Transverse colon (tissue), 4 donors: ENCODE measurements around the gene C15orf62. TPM values are rescaled to one million over a fixed set of nuclear protein-coding genes. Genes with fewer than 3 reads are reported as not detected.
A peak's percentile ranks its signal among the peaks of the same experiment; 100 is the strongest.

Experiments
- DNase-seq: peaks from one replicate; pipeline ENCODE4 v3.0.0-alpha.2; 2019
- H3K27ac ChIP-seq, 4 donors: fragments of 200-600 bp; sonication (generic); 2 replicates each; pipeline ENCODE4 v1.5.1; 2016 to 2018; ENCODE audit warnings: inconsistent platforms in 4 of 4
- H3K27me3 ChIP-seq: fragments of 200-600 bp; sonication (generic); 2 replicates; pipeline ENCODE4 v1.5.1; 2017; ENCODE audit warnings: inconsistent platforms
- H3K36me3 ChIP-seq, 4 donors: fragments of 200-600 bp; sonication (generic); 2 replicates each; pipeline ENCODE4 v1.5.1; 2017 to 2019; ENCODE audit warnings: inconsistent platforms in 4 of 4
- H3K4me1 ChIP-seq, 4 donors: fragments of 200-600 bp; sonication (generic); 2 replicates each; pipeline ENCODE4 v1.5.1; 2017 to 2020; ENCODE audit warnings: inconsistent platforms in 4 of 4
- H3K4me3 ChIP-seq, 4 donors: fragments of 200-600 bp; sonication (generic); 1 replicate in 1 of 4; 2 replicates in 3 of 4; pipeline versions ENCODE4 v1.5.1 to v1.6.1; 2017 to 2019; ENCODE audit warnings: inconsistent platforms in 4 of 4
- H3K9me3 ChIP-seq, 2 donors: fragments of 200-600 bp; sonication (generic); 2 replicates each; pipeline ENCODE4 v1.5.1; 2017 to 2019; ENCODE audit warnings: inconsistent platforms in 2 of 2
- EP300 ChIP-seq: sonication (generic); formaldehyde crosslinking; IDR thresholded peaks from one replicate; pipeline ENCODE4 v1.6.1; 2017; ENCODE audit warnings: antibody characterized with exemption, low read depth
- POLR2A ChIP-seq: fragments of 450-650 bp; IDR thresholded peaks from one replicate; pipeline ENCODE4 v1.6.1; 2016; ENCODE audit warnings: antibody characterized with exemption, mild to moderate bottlenecking, moderate library complexity
- POLR2AphosphoS5 ChIP-seq, 3 donors: sonication (generic); formaldehyde crosslinking; IDR thresholded peaks; one replicate each; pipeline ENCODE4 v1.6.1; 2016; ENCODE audit warnings: antibody characterized with exemption in 3 of 3
- WGBS, 2 donors: methylation state at CpG; one replicate each; pipeline ENCODE4 v1.1.5; 2018; ENCODE audit warnings: low coverage in 1 of 2; 5-methylcytosine and 5-hydroxymethylcytosine counted together
- in situ Hi-C, 4 donors: fragments of 200-750 bp; cut with MboI; loops; one replicate each; pipeline versions ENCODE4 v1.15.0 to v1.15.1; 2017; ENCODE audit warnings: low sequenced_read_pairs in 3 of 4, low pct_ligation_motif_present in 1 of 4, low pct_unique_long_range_greater_than_20kb in 1 of 4
- intact Hi-C: fragments of 100-400 bp; cut with DNase I; formaldehyde crosslinking; loops from one replicate; pipeline ENCODE4 v1.15.1; 2023; ENCODE audit warnings: low total_unique reads
- total RNA-seq, 4 donors: library from RNA; depleted of rRNA; stranded (reverse); fragments of >200 nt; gene quantifications; one replicate each; pipeline ENCODE4 v1.1.0, GENCODE V29; 2016
- TF ChIP-seq, protein P1 (sequence below), 5 experiments: fragments of 200-600 bp in 3 of 5; fragments of 450-650 bp in 2 of 5; sonication (generic) in 3 of 5; IDR thresholded peaks; 1 replicate in 2 of 5; 2 replicates in 3 of 5; pipeline ENCODE4 v1.5.1; 2016 to 2017; ENCODE audit warnings: antibody characterized with exemption in 5 of 5, inconsistent platforms in 3 of 5, mild to moderate bottlenecking in 2 of 5, moderate library complexity in 1 of 5

The C15orf62 gene
- total RNA-seq, 4 donors from 2014 or later = 0.14 to 0.32 TPM; not detected in 2

DNA sequence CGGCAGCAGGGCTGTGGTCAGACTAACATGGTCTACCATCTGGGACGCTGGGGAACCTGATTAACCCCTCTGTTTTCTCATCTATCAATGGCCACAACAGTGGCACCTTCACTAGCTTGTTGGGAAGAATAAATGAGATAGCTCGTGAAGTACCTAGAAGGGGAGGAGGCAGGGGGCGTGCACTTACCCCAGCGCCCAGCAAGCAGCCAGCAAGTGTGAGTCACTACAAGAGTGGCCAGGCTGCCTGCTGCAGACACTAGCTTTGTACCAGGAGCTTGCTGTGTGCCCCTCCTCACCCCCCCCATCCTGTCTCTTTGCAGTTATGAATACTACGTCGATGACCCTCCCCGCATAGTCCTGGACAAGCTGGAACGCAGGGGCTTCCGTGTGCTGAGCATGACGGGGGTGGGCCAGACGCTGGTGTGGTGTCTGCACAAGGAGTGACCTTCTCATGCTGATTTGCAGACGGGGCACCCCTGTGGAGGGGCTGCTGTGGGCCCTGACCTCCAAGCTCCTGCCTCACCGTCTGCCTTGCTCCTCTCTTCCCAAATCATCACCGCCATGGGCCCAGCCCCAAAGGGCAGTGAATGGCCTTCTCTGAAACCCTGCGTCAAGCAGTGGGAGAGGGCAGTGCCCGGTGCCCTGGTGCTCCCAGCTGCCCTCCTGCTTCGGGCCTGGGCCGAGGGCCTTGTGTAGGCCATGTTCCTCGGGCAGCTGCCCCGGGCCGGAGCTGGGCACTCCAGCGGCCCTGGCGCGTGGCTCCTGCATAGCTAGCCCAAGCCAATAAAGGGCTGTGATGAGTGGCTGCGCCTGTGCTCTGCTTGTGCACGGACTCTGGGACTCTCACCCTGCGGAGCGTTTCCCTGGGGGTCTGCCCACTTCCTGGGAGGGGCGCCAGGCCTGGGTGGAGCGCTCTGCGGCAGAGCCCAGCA, 2.6 kb upstream of the C15orf62 start:
- no peaks in the 10 kb centered on the region for H3K27me3 ChIP-seq
- WGBS, 2 donors = 94 to 97% methylated on average over 5 to 29 of the region's 32 CpGs
- intact Hi-C loops = no loop called here
- DNase-seq = no peak
- H3K36me3 ChIP-seq = no peaks in the 10 kb centered on the region
- in situ Hi-C loops = loop anchor here in 1 of 4 donors (25.0 kb wide), 1 partner anchor 180 kb away; the partner anchor contains the start of gene KNL1
- no peak overlapping the region for H3K4me3 ChIP-seq
- H3K4me1 ChIP-seq = peaks cover 20 to 74% (median 63%) of the 10 kb centered on the region in 4 donors
- no peaks in the 10 kb centered on the region for H3K9me3 ChIP-seq
- H3K27ac ChIP-seq = peak overlapping the region in 3 of 4 donors; percentile 77 to 88 (median 83)
- TF ChIP-seq, protein P1, sequence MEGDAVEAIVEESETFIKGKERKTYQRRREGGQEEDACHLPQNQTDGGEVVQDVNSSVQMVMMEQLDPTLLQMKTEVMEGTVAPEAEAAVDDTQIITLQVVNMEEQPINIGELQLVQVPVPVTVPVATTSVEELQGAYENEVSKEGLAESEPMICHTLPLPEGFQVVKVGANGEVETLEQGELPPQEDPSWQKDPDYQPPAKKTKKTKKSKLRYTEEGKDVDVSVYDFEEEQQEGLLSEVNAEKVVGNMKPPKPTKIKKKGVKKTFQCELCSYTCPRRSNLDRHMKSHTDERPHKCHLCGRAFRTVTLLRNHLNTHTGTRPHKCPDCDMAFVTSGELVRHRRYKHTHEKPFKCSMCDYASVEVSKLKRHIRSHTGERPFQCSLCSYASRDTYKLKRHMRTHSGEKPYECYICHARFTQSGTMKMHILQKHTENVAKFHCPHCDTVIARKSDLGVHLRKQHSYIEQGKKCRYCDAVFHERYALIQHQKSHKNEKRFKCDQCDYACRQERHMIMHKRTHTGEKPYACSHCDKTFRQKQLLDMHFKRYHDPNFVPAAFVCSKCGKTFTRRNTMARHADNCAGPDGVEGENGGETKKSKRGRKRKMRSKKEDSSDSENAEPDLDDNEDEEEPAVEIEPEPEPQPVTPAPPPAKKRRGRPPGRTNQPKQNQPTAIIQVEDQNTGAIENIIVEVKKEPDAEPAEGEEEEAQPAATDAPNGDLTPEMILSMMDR (IDR thresholded peaks at IDR 0.05) = no peak
- TF ChIP-seq POLR2AphosphoS5 (IDR thresholded peaks at IDR 0.05) = no peak
- no peak for TF ChIP-seq POLR2A

DNA sequence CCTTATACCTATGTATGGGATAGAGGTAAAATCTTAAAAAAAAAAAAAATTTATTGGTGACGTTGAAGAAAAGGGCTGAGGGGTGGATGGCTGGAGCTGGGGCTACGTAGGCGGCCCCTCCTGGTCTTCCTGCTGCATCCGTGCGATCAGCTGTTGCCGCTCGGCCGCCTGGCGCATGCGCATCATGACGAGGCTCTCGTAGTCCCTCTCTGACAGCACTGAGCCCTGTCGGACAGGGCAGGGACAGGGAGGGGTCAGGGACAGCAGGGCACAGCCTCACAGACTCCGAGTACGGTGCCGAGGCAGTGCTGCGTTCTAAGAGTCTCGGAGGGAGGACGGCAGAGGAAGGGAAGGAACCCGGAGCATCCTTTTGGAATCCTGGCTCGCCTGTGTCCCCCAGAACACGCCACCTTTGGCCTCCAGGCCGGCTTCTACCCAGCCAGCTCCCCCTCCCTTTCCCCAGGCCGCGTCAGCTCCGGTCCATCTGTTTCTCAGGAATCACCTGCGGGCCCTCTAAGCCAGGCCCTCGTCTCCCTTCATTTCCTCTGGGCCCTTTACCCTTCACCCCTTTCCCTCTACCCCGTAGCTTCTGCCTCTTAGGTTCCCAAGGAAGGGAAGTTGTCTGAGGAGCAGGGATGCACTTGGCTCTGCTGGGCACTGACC, 1.8 kb upstream of the C15orf62 start:
- H3K4me1 ChIP-seq = peaks cover 20 to 67% (median 60%) of the 10 kb centered on the region in 4 donors
- 73 to 87% methylated on average over 2 to 28 of the region's 29 CpGs for WGBS, 2 donors
- intact Hi-C loops = no loop called here
- H3K4me3 ChIP-seq = no peak overlapping the region
- no peaks in the 10 kb centered on the region for H3K27me3 ChIP-seq
- TF ChIP-seq EP300 (no peak), POLR2A (no peak), POLR2AphosphoS5 (IDR thresholded peaks at IDR 0.05) (no peak)
- TF ChIP-seq, protein P1 (IDR thresholded peaks at IDR 0.05) = no peak
- H3K9me3 ChIP-seq = no peaks in the 10 kb centered on the region
- no peaks in the 10 kb centered on the region for H3K36me3 ChIP-seq
- H3K27ac ChIP-seq = peak overlapping the region; percentile 77 to 88 (median 80)
- no peak for DNase-seq
- in situ Hi-C loops = loop anchor here in 1 of 4 donors (25.0 kb wide), 1 partner anchor 181 kb away; the partner anchor contains the start of gene KNL1

DNA sequence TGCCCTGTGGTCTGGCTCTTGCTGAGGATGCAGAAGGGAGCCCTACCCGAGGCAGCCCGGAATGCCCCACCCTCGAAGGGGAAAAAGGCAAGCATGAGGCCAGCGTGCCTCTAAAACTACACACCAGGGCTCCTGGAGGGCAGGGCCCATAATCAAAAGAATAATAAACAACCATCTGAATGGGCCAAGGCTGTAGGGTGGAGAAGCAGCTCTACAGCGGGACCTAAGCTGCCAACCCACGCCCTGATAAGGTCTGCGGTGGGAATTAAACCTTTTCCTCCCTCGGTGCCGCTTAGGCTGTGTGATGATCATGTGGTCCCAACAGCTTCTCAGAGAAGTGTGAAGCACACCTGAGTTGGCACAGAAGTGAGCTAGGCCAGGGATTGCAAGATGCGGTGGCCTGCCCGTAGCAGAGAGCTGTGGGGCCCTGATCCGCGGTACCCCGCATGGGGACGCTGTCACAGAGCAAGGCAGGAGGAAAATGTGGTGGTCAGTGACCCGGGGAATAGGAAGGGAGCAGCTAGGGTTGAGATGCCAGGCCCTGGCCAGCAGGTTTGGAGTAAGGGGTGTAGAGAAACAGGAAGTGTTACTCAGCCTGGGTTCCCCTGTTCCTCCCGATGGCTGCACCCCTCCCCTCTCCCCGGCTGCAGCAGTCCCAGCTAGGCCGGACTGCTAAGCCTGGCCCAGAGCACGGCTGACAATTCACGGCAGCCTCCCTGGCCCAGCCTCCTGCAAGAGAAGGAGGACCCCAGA, 1.1 kb upstream of the C15orf62 start:
- Histone ChIP-seq H3K27ac (peak overlapping the region; percentile 77 to 88 (median 80)), H3K9me3 (no peaks in the 10 kb centered on the region), H3K27me3 (no peaks in the 10 kb centered on the region), H3K36me3 (peaks cover 0 to 6% (median 0%) of the 10 kb centered on the region in 4 donors), H3K4me1 (peaks cover 20 to 60% (median 53%) of the 10 kb centered on the region in 4 donors), H3K4me3 (peak overlapping the region in 1 of 4 donors; percentile 5)
- TF ChIP-seq EP300 (no peak), POLR2AphosphoS5 (IDR thresholded peaks at IDR 0.05) (peak in 1 of 3 donors; percentile 5), POLR2A (no peak)
- TF ChIP-seq, protein P1 (IDR thresholded peaks at IDR 0.05) = no peak
- DNase-seq = peak; percentile 66
- WGBS, 2 donors = 54% methylated on average over 21 of the region's 21 CpGs; no CpG with 5 or more reads in 1 of the 2 donors
- in situ Hi-C loops = loop anchor here in 1 of 4 donors (25.0 kb wide), 1 partner anchor 181 kb away; the partner anchor contains the start of gene KNL1
- intact Hi-C loops = no loop called here
